Measurements from ENCODE around the gene ELN.
"Not testable (repeated sequence)": the region's sequence is repeated elsewhere in the genome, so short reads cannot be mapped to it uniquely, and the experiment has no call there.

ELN gene

GRCh38 chr7:74027683-74028320 lies at the start of gene ELN:
Gene ELN, plus strand, starts transcription at chr7:74028173. Its CDS starts 15 bp downstream, at chr7:74028188.
- DNase-seq (ENCODE audit: low read depth in 2 of 2): no peak

DNA sequence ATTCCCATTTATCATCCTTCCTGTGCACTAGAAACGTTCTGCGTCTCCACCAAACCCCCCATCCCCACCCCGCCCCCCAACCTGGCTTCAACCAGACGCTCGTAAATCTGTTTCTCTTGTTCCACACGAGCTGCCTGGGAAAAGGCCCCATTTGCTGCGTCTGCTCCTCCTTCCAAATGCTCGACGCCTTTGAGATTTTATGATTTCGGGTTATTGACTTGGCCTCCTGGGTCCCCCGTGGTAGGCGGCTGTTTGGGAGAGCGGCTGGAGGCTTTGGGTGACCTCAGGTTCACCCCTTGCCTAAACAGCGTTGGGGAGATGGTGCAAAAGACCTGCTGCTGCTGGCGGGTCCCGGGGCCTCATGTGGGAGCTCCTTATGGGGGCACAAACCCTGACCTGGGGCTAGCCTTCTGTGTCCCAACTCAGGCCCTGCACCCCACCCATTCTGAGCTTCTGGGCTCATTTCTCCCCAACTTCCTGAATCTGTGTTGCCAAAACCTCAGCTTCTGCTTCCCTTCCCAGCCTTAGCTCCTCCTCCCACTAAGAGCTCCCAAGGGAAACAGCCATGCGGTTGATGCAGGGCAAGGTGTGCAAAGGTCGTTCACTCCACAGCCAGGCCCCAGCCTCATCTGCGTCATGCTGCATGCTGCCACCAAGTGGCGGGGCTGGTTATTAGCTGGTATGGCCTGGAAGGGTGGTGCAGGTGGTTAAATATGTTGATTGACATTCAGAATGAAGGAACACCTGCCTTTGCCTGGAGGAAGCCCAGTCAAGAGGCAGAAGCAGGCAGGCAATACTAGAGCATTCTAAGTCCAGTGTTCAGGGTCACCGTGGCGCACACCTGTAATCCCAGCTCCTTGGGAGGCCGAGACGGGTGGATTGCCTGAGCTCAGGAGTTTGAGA lies 49.1 kb upstream of the ELN start:
- no peak for DNase-seq (ENCODE audit: low read depth in 2 of 2)

DNA sequence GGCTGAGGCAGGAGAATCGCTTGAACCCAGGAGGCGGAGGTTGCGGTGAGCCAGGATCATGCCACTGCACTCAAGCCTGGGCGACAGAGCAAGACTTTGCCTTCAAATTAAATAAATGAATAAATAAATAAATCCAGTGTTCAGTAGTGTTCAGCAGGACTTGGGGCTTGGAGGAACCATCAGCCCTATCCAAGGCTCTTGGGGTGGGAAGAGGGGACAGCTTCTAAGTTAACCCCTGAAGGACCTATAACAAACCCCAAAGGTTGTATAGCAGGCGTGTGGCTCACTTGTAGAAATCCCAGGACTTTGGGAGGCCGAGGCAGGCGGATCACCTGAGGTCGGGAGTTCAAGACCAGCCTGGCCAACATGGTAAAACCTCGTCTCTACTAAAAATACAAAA lies 48.3 kb upstream of the ELN start:
- DNase-seq (ENCODE audit: low read depth in 2 of 2): not testable (repeated sequence)

DNA sequence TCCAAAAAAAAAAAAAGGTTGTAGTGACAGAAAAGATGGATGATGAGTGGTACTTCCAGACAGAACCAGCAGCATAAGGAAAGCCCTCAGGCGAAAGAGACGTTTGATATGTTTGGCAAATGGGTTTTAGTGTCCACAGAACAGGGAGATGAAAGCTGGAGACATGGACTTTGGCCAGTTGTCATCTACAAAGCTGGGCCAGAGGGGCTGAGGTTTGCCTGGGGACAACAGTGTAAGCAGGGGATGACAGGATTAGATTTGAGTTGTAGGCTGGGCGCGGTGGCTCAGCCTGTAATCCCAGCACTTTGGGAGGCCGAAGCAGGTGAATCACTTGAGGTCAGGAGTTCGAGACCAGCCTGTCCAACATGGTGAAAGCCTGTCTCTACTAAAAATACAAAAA lies 47.8 kb upstream of the ELN start:
- no peak for DNase-seq (ENCODE audit: low read depth in 2 of 2)

DNA sequence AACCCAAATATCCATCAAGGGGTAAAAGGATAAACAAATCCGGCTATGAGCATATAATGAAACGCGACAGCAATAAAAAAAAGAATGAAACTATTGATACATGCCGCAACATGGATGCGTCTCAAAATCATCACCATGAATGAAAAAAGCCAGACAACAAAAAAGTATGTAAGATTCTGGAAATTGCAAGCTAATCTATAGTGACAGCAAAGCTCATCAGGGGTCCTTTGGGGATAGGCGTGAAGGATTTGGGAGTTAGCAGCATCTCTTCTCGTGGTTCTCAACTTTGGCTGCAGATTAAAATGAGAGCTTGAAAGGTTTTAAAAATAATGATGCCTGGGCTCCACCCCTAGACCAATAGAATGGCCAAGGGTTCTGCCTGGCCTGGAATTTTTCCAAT lies 46.0 kb upstream of the ELN start:
- DNase-seq (ENCODE audit: low read depth in 2 of 2): no peak

- DNase-seq (ENCODE audit: low read depth in 2 of 2): no peak
Measured at GRCh38 chr7:73983437-73984164, 44.4 kb upstream of the ELN start.

- DNase-seq (ENCODE audit: low read depth in 2 of 2): no peak
Measured at GRCh38 chr7:73984481-73985205, 43.3 kb upstream of the ELN start.

GRCh38 chr7:73985737-73986141 lies 42.2 kb upstream of the ELN start:
- no peak for DNase-seq (ENCODE audit: low read depth in 2 of 2)

DNA sequence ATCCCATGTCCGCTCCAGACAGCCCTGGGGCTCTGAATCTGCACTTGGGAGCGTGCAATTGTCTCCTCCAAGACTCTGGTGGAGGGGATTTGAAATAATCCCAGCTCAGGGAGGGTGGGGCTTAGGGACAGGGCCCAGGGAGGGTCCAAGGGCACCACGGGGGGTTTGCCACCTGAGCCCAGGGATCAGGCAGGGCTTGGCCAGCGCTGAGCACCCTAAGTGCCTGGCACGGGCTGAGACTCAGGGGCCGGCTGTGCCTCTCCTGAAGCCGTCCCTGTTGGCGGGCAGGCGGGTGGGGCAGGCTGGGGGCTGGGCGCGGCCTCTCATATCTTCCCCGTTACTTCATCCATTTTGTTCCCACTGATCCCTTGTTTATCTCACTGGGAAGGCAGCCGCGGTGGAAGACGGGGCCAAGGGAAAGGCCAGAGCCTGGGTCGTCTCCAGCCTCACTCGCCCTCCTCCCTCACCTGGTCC lies 41.8 kb upstream of the ELN start:
- DNase-seq (ENCODE audit: low read depth in 2 of 2): no peak

GRCh38 chr7:73987298-73987697 lies 40.7 kb upstream of the ELN start:
- no peak for DNase-seq (ENCODE audit: low read depth in 2 of 2)

GRCh38 chr7:73988197-73988596 lies 39.8 kb upstream of the ELN start:
- DNase-seq (ENCODE audit: low read depth in 2 of 2): no peak

DNA sequence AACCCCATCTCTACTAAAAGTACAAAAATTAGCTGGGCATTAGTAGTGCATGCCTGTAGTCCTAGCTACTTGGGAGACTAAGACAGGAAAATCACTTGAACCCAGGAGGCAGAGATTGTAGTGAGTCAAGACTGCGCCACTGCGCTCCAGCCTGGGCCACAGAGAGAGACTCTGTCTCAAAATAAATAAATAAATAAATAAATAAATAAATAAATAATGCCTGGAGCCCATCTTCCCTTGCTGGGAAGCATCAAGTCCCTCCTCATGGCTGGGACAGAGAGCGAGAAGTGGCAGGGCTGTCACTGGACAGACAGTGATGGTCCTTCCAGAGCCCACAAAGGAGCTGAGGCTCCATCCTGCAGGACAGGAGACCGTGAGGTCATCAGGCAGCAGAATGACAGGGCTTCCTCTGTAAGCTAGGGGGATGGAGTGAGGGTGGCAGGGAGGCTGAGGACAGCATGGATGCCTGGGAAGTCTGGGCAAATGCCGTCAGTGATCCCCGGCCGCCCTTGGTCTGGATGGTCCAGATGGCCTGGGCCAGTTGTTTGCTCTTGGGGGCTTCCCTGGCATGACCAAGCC lies 36.4 kb upstream of the ELN start:
- no peak for DNase-seq (ENCODE audit: low read depth in 2 of 2)

DNA sequence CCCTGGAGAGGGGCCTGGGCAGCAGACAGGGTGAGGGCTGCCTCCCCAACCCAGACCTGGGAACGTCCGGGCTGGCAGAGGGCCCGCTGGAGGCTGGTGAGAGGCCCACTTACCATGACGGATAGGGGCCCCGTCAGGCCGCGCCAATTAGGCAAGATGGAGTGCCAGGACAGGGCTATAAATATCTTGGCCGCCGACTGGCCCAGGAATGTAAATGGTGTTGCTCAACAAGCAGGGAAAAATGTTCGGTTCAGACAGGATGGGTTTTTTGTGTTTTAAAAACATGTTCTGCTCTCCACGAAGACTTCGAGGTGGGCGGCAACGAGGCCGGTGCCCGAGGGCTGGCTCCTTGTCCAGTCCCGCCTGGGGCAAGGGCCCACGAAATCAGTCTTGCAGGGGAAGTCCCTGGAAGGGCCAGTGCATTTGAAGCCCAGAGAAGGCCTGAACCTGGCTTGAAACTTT lies 35.8 kb upstream of the ELN start:
- DNase-seq (ENCODE audit: low read depth in 2 of 2): no peak

DNA sequence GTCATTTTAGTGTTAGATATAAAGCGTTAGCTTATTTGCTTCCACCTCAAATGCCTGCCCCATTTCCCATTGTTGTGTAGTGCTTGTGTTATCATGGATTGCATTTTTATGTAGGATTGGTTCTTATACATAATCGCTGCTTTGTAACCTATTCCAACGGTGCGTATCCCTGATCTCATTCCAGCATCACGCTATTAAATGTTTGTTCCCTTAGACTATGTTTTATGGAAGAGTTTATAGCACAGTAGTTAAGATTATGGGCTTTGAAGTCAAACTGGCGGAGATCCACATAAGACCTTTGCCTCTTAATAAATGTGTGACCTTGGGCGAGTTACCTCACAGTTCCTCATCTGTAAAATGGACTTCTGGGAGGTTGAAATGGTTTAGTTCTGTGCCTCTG lies 34.0 kb upstream of the ELN start:
- no peak for DNase-seq (ENCODE audit: low read depth in 2 of 2)

GRCh38 chr7:73994761-73995160 lies 33.2 kb upstream of the ELN start:
- DNase-seq (ENCODE audit: low read depth in 2 of 2): no peak

GRCh38 chr7:73995330-73995729 lies 32.6 kb upstream of the ELN start:
- no peak for DNase-seq (ENCODE audit: low read depth in 2 of 2)

- DNase-seq (ENCODE audit: low read depth in 2 of 2): no peak
Measured at GRCh38 chr7:73995821-73996511, 32.0 kb upstream of the ELN start.

DNA sequence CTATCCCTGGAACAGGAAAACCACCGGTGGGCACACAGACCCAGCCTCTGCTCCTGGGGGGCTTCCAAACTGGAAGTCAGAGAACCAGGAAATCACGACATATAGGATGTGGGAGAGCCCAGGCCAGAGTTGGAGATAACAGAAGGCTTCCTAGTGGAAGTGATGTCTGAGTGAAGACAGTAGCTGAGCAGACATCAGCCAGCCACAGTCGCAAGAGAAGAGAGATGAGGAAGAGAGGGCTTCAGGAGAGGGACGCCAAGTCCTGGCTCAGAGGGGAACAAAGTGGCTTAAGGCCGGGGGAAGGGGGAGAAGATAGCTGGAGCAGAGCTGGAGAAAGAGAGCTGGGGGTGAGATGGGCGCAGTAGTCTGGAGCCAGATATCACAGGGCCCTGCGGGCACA lies 30.9 kb upstream of the ELN start:
- no peak for DNase-seq (ENCODE audit: low read depth in 2 of 2)

DNA sequence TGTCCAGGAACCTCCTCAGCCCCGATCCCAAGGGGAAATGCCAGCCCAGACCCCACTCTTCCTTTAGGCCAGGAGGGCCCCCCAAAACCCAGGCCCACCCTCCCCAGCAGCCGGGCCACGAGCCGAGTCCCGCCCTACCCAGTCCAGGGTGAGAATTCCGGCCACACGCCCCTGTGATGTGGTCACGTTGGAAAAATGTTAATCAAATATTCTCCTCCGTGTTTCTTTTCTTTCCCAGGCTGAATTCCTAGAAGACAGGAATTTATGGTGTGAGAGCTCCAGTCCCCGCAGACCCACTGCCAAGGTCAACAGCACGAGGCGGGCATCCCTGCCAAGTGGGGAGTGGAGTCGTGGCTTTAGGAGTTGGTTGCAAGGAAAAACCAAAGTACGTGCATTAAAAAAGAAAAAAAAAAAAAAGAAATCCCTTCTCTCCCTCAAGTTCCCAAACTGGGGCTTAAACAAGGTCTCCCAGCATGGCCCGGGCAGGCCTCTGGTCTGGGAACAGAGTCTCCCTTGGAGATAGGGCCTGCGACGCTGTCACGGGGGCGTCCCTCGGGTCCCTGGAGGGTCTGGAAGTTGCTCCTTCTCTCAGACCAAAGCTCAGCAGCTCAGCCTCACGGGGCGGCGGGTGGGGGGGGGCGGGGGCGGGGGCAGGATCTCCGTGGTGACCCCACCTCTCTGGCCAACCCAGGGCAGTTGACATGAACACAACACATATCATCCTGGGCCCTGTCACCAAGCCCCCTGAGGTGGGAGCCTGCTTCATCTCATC lies 28.1 kb upstream of the ELN start:
- DNase-seq (ENCODE audit: low read depth in 2 of 2): no peak
